LNCAP (cell line): Measurements from ENCODE around the gene MAGI2.

ENCODE experiments used
- TF ChIP-seq, protein P1 (sequence below): fragments of 450-650 bp; IDR thresholded peaks from 2 replicates; pipeline ENCODE4 v1.5.1; 2017; ENCODE audit warnings: mild to moderate bottlenecking

The MAGI2 gene

DNA sequence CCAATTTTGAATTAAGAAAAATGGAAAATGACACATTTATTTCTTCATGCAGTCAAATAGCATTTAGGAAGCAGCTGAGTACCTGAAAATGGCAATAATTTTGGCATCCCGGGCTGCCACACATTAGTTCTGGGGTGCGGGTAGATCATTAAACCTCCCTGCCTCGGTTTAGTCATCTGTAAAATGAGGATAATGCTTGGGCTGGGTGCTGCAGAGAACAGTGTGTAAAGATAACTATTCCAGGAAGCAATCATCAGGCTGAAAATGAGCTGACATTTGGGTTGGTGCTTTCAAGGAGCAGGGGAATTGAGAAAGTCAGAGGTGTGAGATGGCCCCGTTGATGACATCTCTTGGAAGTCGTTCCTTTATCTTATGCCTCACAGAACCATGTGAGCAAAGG lies 887.7 kb downstream of the MAGI2 start:
- TF ChIP-seq, protein P1, sequence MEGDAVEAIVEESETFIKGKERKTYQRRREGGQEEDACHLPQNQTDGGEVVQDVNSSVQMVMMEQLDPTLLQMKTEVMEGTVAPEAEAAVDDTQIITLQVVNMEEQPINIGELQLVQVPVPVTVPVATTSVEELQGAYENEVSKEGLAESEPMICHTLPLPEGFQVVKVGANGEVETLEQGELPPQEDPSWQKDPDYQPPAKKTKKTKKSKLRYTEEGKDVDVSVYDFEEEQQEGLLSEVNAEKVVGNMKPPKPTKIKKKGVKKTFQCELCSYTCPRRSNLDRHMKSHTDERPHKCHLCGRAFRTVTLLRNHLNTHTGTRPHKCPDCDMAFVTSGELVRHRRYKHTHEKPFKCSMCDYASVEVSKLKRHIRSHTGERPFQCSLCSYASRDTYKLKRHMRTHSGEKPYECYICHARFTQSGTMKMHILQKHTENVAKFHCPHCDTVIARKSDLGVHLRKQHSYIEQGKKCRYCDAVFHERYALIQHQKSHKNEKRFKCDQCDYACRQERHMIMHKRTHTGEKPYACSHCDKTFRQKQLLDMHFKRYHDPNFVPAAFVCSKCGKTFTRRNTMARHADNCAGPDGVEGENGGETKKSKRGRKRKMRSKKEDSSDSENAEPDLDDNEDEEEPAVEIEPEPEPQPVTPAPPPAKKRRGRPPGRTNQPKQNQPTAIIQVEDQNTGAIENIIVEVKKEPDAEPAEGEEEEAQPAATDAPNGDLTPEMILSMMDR, result no peak

DNA sequence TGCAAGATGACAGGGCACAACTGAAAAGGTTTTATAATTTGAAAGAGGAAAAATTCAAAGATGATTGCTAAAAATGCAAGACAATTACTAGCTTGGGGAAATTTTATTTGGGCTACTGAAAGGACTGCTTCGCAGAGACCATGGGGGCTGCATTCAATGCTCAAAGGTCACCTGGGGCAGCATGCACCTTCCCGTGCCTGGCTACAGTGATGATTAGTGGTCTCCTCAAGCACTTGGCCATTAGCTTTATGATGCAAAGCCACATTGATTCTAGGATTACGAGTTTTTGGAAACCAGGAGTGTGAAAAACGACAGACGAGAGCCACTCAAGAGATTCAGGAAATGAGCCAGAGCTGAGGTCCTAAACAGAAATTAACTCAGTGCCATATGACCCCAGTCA lies 890.3 kb downstream of the MAGI2 start:
- TF ChIP-seq, protein P1, result no peak

DNA sequence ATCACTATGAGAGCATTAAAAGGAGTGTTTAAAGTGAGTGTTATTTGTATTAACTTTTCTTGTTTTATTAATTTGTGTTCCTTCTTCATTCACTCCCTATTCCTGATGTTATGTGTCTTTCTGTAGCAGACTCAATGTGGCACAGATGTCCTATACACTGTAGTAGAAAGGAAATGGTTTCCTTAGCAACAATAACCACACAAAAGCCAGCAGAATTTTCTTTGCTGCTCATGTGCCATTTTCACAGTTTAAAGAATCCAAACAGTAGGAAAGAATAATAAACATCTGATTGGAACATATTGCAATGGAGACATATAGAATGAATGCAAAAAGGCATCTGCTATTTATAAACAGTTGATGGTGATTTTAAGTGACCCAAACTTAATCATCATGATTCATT lies 891.3 kb downstream of the MAGI2 start:
- TF ChIP-seq, protein P1, result no peak

GRCh38 chr7:78558566-78558965 lies 894.9 kb downstream of the MAGI2 start:
- TF ChIP-seq, protein P1, result no peak

DNA sequence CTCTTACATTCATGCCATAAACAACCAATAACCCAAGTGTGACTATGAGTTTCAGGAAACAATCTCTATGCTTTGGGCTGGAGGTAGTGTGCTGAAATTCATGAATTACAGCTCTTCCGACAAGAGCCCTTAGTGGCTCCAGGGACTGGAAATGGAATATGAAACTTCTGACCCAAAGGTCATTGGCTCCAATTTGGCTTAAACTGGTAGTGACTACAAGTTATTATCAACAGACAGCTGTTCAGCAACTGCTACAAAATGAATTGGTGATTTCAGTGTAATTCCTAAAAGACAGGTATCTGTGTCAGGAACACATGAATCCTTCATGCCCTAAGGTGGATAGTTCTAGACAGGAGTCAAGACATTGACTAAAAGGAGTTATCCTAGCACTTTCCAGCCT lies 909.5 kb downstream of the MAGI2 start:
- TF ChIP-seq, protein P1, result no peak

DNA sequence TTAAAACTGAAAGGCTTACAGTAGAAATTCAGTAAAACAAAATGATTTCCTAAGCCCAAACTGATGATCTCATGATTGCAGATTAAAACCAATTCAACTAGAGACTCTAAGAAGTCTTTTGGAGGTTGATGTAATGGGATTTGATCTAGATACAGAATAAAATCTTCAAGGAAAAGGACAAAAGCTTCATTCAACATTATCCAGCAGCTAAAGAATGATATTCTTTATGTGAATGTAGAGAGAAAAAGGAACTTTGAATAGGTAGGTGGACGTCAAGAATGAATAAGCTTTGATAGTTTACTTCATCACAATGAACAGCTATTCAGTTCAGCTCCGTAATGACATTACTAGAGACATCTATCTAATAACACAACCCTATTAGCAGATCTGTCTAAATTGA lies 910.5 kb downstream of the MAGI2 start:
- TF ChIP-seq, protein P1, result no peak

DNA sequence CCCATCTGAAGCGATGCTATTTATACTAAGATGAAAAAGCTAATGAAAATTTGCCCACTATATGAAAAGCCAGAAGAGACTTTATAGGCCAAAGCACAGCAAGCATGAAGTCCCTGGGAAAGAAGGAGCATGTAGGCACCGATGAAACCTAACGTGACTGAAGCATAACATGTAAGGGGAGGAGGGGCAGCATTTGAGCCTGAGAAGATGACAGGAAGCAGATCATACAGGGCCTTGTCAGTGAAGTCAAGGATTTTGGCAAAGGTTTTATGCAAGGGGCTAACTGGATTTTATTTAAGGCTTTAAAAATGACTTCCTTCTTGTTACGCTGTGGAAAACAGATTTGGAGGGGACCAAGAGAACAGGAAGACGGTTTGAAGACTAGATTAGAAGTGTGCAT lies 910.9 kb downstream of the MAGI2 start:
- TF ChIP-seq, protein P1, result no peak

DNA sequence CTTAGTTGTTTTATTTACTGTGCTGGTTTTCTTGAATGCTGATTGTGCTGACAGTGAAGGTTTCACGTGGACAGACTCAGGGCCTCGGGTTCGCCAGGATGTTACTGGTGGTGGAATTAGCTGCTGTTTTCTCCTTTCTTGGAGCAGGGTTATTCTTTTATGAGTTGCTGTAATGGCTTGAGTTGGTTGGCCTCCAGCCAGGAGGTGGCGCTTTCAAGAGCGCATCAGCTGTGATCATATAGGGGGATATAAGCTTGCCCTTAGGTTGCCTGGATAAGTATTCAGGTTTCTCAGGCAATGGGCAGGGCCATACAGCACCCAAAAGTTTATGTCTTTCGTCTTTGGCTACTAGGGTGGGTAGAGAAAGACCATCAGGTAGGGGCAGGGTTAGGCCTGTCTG lies 913.6 kb downstream of the MAGI2 start:
- TF ChIP-seq, protein P1, result no peak
